ENCODE results near the gene PQBP1. TPM values are rescaled to one million over a fixed set of nuclear protein-coding genes. Genes with fewer than 3 reads are reported as not detected.

The PQBP1 gene
- total and polyA plus RNA-seq, 4 donors, result 33.2 to 146 (median 74.0) TPM

- Histone ChIP-seq H3K27ac (ENCODE audit: low read depth in 1 of 2, low read length in 1 of 2) (no peak overlapping the region), H3K36me3 (ENCODE audit: control insufficient read depth in 4 of 4, insufficient read depth in 4 of 4, low read length in 4 of 4) (peaks cover 7 to 16% (median 11%) of the 10 kb centered on the region in 4 donors), H3K27me3 (ENCODE audit: control insufficient read depth in 3 of 3, insufficient read depth in 3 of 3, low read length in 2 of 3) (no peaks in the 10 kb centered on the region), H3K4me3 (no peak overlapping the region), H3K4me1 (ENCODE audit: control insufficient read depth in 5 of 5, insufficient read depth in 5 of 5, low read length in 5 of 5) (peaks cover 0 to under 1% (median 0%) of the 10 kb centered on the region in 5 donors), H3K9ac (ENCODE audit: insufficient read depth in 1 of 2, low read length in 2 of 2) (no peak overlapping the region), H3K9me3 (ENCODE audit: control insufficient read depth in 4 of 4, insufficient read depth in 3 of 4, low read length in 3 of 4) (peaks cover 0 to 6% (median 2%) of the 10 kb centered on the region in 4 donors)
- TF ChIP-seq CTCF (IDR thresholded peaks at IDR 0.05; ENCODE audit: control extremely low read depth, extremely low read depth), result no peak
- DNase-seq (no peak), ATAC-seq (ENCODE audit: insufficient read depth, low FRiP score) (no peak)
- 85 to 86% methylated on average over 2 of the region's 2 CpGs for WGBS, 2 donors
Observed at GRCh38 chrX:48933757-48934156, 36.0 kb downstream of the PQBP1 start.

GRCh38 chrX:48934581-48935300 lies 37.0 kb downstream of the PQBP1 start:
- no peak for TF ChIP-seq CTCF (IDR thresholded peaks at IDR 0.05; ENCODE audit: control extremely low read depth, extremely low read depth)
- Histone ChIP-seq H3K9ac (ENCODE audit: insufficient read depth in 1 of 2, low read length in 2 of 2) (no peak overlapping the region), H3K4me3 (no peak overlapping the region), H3K27ac (ENCODE audit: low read depth in 1 of 2, low read length in 1 of 2) (no peak overlapping the region), H3K4me1 (ENCODE audit: control insufficient read depth in 5 of 5, insufficient read depth in 5 of 5, low read length in 5 of 5) (peaks cover 0 to 4% (median 0%) of the 10 kb centered on the region in 5 donors), H3K9me3 (ENCODE audit: control insufficient read depth in 4 of 4, insufficient read depth in 3 of 4, low read length in 3 of 4) (peaks cover 0 to 9% (median 2%) of the 10 kb centered on the region in 4 donors), H3K36me3 (ENCODE audit: control insufficient read depth in 4 of 4, insufficient read depth in 4 of 4, low read length in 4 of 4) (peaks cover 7 to 16% (median 11%) of the 10 kb centered on the region in 4 donors), H3K27me3 (ENCODE audit: control insufficient read depth in 3 of 3, insufficient read depth in 3 of 3, low read length in 2 of 3) (no peaks in the 10 kb centered on the region)
- ATAC-seq (ENCODE audit: insufficient read depth, low FRiP score) (no peak), DNase-seq (no peak)
- WGBS, 2 donors, result 72 to 82% methylated on average over 7 of the region's 7 CpGs

GRCh38 chrX:48935301-48935670 lies 37.6 kb downstream of the PQBP1 start:
- H3K27ac ChIP-seq (ENCODE audit: low read depth in 1 of 2, low read length in 1 of 2), result no peak overlapping the region
- H3K9ac ChIP-seq (ENCODE audit: insufficient read depth in 1 of 2, low read length in 2 of 2), result no peak overlapping the region
- TF ChIP-seq CTCF (IDR thresholded peaks at IDR 0.05; ENCODE audit: control extremely low read depth, extremely low read depth), result no peak
- no peak for ATAC-seq (ENCODE audit: insufficient read depth, low FRiP score)
- peaks cover 7 to 14% (median 9%) of the 10 kb centered on the region in 4 donors for H3K36me3 ChIP-seq (ENCODE audit: control insufficient read depth in 4 of 4, insufficient read depth in 4 of 4, low read length in 4 of 4)
- H3K4me3 ChIP-seq, result no peak overlapping the region
- H3K9me3 ChIP-seq (ENCODE audit: control insufficient read depth in 4 of 4, insufficient read depth in 3 of 4, low read length in 3 of 4), result peaks cover 0 to 9% (median 2%) of the 10 kb centered on the region in 4 donors
- 88 to 100% methylated on average over 1 of the region's 1 CpG for WGBS, 2 donors
- DNase-seq, result no peak
- peaks cover 0 to 4% (median 0%) of the 10 kb centered on the region in 5 donors for H3K4me1 ChIP-seq (ENCODE audit: control insufficient read depth in 5 of 5, insufficient read depth in 5 of 5, low read length in 5 of 5)
- no peaks in the 10 kb centered on the region for H3K27me3 ChIP-seq (ENCODE audit: control insufficient read depth in 3 of 3, insufficient read depth in 3 of 3, low read length in 2 of 3)
